Measurements from ENCODE around the gene PWWP2A.
A peak's percentile ranks its signal among the peaks of the same experiment; 100 is the strongest.
"Not testable (repeated sequence)": the region's sequence is repeated elsewhere in the genome, so short reads cannot be mapped to it uniquely, and the experiment has no call there.

Gene PWWP2A

GRCh38 chr5:160119142-160119904 is at the start of gene PWWP2A:
TSS of gene PWWP2A (minus strand) at chr5:160119450. CDS start at chr5:160119388, 62 bp downstream.
- peak; percentile 100 for DNase-seq (ENCODE audit: low spot score)

GRCh38 chr5:160167624-160168165 is 48.4 kb upstream of the PWWP2A start:
- no peak for DNase-seq (ENCODE audit: low spot score)

GRCh38 chr5:160166973-160167623 is 47.8 kb upstream of the PWWP2A start:
- DNase-seq (ENCODE audit: low spot score): no peak

GRCh38 chr5:160166069-160166972 is 47.1 kb upstream of the PWWP2A start:
- DNase-seq (ENCODE audit: low spot score): no peak

- peak; percentile 99 for DNase-seq (ENCODE audit: low spot score)
Measured at GRCh38 chr5:160165137-160166068, 46.2 kb upstream of the PWWP2A start.

GRCh38 chr5:160162910-160163309 is 43.7 kb upstream of the PWWP2A start:
- no peak for DNase-seq (ENCODE audit: low spot score)

GRCh38 chr5:160161626-160162025 is 42.4 kb upstream of the PWWP2A start:
- no peak for DNase-seq (ENCODE audit: low spot score)

GRCh38 chr5:160160875-160161274 is 41.6 kb upstream of the PWWP2A start:
- not testable (repeated sequence) for DNase-seq (ENCODE audit: low spot score)

- no peak for DNase-seq (ENCODE audit: low spot score)
Measured at GRCh38 chr5:160159991-160160792, 40.9 kb upstream of the PWWP2A start.

- no peak for DNase-seq (ENCODE audit: low spot score)
Measured at GRCh38 chr5:160158087-160158486, 38.8 kb upstream of the PWWP2A start.

GRCh38 chr5:160155017-160155750 is 35.9 kb upstream of the PWWP2A start:
- DNase-seq (ENCODE audit: low spot score): no peak

- DNase-seq (ENCODE audit: low spot score): no peak
Measured at GRCh38 chr5:160152901-160153300, 33.7 kb upstream of the PWWP2A start.

- DNase-seq (ENCODE audit: low spot score): no peak
Measured at GRCh38 chr5:160152287-160152686, 33.0 kb upstream of the PWWP2A start.

- no peak for DNase-seq (ENCODE audit: low spot score)
Measured at GRCh38 chr5:160151017-160151416, 31.8 kb upstream of the PWWP2A start.

GRCh38 chr5:160150381-160150780 is 31.1 kb upstream of the PWWP2A start:
- DNase-seq (ENCODE audit: low spot score): no peak

- not testable (repeated sequence) for DNase-seq (ENCODE audit: low spot score)
Measured at GRCh38 chr5:160144436-160144835, 25.2 kb upstream of the PWWP2A start.

- DNase-seq (ENCODE audit: low spot score): no peak
Measured at GRCh38 chr5:160134332-160134731, 15.1 kb upstream of the PWWP2A start.

- DNase-seq (ENCODE audit: low spot score): no peak
Measured at GRCh38 chr5:160133918-160134304, 14.7 kb upstream of the PWWP2A start.

- DNase-seq (ENCODE audit: low spot score): no peak
Measured at GRCh38 chr5:160133071-160133917, 14.0 kb upstream of the PWWP2A start.

All from RKO (cell line).